ENCODE measurements around the gene TNFSF11.
A peak's percentile ranks its signal among the peaks of the same experiment; 100 is the strongest.
"Not testable (repeated sequence)": the region's sequence is repeated elsewhere in the genome, so short reads cannot be mapped to it uniquely, and the experiment has no call there.

The TNFSF11 gene

DNA sequence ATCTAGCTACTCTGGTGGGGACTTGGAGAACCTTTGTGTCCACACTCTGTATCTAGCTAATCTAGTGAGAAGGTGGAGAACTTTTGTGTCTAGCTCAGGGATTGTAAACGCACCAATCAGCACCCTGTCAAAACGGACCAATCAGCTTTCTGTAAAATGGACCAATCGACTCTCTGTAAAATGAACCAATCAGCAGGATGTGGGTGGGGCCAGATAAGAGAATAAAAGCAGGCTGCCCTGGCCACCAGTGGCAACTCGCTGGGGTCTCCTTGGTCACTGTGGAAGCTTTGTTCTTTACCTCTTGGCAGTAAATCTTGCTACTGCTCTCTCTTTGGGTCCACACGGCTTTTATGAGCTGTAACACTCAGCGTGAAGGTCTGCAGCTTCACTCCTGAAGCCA, 13.6 kb upstream of the TNFSF11 start:
- not testable (repeated sequence) for DNase-seq (ENCODE audit: low read depth, low spot score)

DNA sequence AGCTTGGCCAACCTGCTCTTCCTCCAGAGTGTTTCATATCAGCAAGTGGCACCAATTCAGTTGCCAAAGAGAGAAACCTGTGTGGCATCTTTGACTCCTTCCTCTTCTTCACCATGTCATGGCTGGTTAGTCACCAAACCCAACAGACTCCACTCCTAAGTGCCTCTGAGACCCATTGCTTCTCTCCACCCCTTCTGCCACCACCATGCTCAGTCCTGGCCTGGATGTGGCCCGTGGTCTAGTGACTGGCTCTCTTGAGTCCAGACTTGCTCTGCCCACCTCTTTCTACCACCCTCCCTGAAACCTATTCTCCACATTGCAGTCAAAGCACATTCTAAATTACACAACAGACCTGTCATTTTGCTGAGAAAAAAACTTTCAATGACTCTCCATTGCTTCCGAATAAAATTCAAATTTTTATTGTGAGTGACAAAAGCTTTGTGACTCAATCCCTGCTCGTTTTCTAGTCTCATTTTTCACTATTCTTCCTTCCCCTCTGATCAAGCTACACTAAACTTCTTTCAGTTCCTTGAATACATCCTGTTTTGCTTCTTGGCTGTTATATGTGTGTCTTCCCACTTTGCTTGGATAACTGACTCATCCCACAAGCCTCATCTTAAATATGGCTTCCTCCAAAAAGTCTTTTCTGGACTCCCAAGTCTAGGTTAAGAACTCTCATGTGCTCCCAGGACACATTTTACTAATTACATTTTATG, 12.0 kb upstream of the TNFSF11 start:
- DNase-seq (ENCODE audit: low read depth, low spot score), result no peak

DNA sequence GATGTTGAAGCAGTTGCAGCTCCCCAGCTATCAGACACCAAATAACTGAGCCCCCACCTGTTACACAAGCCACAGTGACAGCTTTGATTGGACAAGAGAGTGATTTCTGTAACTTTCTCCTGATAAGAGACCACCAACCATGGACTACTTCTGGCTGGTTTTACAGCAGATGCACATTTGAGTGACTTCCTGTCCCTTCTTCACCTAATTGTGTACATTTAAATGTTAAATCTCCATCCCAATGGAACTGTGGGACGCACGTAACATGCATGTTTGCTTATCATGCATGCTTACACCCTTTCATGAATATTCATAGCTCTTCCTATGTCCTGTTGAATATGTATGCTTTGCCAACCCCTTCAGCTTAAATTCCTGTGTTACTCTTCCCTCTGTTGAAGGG, 6.0 kb upstream of the TNFSF11 start:
- no peak for DNase-seq (ENCODE audit: low read depth, low spot score)

DNA sequence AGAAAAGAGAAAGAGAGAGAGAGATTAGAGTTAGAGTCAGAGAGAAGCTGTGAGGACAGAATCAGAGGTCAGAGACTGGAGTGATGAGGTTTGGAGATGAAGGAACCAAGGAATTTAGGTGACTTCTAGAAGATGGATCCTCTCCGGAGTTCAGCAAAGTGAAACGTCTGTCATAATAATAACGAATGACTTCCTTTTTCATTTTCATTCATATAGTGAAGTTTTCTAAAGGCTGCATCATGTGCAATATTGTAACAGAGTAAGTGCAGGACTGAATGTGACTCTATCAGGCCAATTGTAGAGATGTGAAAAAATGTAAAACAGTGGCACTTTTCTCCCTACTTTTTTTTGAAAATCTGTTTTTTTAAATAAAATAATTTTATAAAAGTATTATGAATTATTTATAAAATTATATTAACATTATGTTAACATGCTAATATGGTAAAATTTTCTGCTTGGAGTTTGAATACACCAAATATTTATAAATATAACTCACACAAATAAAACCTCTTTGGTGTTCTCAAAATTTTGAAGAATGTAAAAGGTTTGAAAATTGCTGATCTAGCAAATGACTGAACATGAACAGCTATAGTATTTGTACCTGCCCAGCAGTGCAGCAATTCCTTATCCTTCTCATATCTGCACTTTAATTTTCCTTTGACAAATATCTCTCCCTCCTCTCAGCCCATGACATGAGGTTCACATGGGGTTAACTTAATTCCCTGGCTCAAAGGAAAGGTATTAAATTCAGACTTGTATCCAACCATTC, 4.2 kb upstream of the TNFSF11 start:
- DNase-seq (ENCODE audit: low read depth, low spot score), result no peak

DNA sequence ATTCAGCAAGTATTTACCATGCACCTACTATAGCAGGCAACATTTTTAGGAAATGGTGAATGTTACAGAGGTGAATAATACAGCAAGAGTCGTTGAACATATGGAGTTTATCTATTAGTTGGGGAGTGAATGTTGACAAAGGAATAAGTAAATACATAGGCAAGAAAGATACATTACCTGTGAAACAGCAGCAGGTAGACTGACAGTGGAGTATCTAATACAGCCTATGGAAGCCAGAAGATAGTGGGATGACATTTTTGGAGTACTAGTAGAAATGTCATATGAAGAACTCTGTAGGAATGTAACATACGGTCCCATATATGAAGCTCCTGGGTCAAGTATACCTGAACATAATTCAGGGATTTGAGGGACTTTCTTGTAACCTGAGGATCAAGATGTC, 2.1 kb upstream of the TNFSF11 start:
- DNase-seq (ENCODE audit: low read depth, low spot score), result no peak

DNA sequence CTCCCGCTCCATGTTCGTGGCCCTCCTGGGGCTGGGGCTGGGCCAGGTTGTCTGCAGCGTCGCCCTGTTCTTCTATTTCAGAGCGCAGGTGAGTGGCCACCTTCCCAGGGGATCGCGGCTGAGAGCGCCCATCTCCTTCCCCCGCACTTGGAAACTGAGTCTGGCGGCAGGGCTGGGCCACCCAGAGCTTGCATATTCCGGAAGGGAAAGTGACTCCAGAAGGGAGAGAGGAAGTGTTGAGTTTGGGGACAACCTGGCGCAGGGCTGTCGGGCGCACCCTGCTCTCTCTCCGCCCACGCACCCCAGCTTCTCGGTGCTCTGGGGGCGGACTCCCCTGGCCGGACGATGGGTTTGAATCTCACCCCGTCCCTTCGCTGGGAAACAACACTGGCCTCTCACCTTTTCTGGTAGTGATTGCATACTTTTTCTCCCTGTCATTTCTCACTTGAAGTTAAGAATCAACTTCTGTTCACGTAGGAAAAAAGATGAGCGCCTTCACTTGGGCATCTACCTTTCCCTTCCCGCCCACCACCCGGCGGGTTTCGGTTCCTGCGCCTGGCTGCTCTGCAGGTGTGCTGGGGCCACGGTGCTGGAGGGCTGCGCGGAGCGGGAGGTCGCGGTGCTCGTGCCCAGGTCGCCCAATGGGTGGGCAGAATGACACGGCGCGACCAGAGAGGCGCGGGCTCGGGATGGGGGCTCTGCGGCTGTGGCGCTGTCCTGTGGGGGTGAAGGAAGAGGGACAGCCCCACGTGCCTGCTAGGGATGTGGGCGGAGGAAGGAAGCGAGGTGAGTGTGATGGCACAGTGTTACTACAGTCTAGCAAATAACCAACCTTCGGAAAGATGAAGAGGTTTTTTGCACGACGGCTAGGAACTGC, 721 bp downstream of the TNFSF11 start:
- DNase-seq (ENCODE audit: low read depth, low spot score), result peak; percentile 26

DNA sequence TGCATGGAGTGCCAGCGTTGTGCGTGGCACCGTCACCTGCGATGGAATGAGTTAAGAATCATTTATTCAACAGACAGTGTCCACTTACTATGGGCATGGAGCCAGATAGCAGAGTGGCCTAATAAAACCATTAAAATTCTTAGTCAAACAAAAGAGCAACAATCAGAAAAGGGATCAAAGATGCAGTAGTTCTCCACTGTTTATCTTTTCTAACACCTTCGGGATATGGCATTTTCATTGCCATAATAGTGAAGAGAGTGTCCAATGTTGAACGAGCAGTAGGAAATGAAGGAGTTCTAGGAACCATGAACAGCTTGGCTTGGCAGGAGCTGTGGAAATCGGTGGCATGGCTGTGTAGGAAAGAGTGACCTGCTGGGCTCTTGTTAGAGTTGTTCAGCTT, 2.0 kb downstream of the TNFSF11 start:
- no peak for DNase-seq (ENCODE audit: low read depth, low spot score)

DNA sequence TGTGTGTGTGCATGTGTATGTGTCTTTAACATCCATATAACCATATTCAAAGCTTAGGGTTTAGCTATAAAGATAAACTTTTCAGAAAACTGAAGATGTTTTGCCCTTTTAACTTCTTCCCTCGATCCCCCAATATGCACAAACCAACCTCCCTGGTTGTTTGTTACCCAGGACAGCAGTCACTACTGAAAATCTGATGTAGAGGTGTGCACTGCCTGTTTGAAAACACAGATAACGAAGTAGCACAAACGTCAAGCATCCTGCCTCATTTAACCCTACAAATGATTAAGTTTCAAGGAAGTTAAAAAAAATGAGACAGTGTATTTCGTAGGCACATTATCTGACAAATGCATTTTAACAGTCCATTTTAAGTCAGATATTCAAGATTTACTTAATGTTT, 3.6 kb downstream of the TNFSF11 start:
- no peak for DNase-seq (ENCODE audit: low read depth, low spot score)

DNA sequence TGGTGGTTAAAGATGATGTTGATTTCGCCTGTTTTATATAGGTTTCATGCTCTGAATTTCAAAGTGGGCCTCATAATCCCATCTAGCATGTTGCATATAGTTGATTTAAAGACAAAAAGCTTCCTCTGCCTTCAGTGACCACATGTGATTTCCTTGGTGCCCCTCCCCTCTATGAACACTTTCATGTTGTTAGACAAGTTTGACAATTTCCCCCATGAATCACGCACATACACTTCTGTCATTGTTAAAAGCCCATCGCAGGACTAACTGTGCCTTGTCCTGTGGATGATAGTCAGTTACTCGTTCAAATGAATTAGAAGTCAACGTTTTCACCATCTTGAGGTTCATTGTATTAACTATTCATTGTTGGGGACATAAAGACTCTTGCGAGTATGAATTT, 6.7 kb downstream of the TNFSF11 start:
- no peak for DNase-seq (ENCODE audit: low read depth, low spot score)

DNA sequence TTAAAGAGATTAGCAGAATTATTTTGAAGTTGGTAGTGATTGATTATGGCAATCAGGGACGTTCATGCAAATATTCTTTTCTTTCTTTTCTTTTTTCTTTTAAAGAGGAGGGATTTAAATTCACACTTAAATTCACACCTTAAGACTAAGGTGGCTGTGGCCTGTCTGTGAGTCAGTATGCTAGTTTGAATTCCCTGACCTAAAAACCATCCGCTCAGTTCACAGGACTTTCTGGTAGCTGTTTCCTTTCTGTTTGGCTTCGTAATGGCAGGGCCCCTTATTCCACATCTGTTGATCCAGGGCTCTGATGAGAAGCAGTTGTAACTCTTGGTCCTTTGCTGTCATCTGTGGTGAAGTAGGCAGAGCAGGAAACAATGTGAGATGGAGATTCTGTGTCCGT, 7.5 kb downstream of the TNFSF11 start:
- DNase-seq (ENCODE audit: low read depth, low spot score), result no peak

DNA sequence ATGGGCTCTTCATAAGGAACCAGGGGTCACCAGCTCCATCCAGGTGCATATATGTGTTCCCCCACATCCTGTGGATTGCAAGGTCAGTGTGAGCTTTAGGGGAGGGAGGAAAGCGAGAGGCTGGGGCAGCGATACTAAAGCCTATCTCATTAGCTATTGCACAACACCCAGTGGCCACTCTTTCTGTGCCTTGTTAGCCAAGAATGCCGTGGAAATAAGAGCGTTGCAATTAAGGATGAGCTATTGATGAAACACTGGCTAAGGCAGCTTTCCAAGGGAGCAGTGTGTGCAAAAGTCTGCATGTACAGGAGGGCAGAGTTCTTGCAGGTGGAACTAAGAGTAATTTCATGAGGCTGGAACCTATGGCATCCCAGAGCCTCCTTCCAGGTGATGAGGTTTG, 17.6 kb downstream of the TNFSF11 start:
- DNase-seq (ENCODE audit: low read depth, low spot score), result no peak

DNA sequence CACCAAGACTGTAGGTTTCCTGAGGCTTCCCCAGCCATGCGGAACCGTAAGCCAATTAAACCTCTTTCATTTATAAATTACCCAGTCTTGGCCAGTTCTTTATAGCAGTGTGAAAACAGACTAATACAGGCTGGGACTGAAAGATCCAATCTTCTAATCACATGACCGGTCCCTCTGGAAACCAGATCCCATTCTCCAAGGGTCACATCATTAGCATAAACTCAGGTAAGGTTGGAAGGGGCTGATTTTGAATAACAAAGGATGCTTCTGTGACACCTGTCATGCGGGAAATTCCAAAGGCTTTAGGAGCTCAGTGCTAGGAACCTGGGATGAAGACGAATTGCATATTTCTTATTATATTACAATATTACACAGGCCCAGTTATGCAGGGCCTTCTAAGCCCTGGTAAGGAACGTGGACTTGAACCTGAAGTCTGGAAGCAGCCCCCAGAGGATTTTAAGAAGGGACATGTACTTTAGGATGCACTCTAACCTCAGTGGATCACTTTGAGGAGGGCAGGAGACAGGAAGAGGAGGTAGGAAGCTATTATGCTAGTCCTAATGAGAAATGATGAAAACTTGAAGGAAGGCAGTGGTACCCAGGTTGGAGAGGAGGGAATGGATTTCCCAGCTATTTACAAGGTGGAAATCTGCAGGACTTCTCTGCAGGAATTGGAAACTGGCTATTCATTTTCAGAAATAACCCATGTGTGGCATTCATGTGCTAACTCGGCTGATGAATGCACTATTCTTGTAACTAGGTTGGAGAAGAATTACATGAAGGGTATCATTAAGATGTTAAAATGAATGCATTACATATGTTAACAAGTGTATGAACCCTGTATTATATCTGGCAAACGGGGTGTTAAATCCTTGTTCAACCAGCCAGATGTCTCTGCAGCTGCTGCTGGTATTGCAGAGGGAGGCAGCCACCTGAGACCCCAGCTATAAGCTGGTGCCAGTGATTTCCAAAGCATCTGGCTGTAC, 19.3 kb downstream of the TNFSF11 start:
- no peak for DNase-seq (ENCODE audit: low read depth, low spot score)

DNA sequence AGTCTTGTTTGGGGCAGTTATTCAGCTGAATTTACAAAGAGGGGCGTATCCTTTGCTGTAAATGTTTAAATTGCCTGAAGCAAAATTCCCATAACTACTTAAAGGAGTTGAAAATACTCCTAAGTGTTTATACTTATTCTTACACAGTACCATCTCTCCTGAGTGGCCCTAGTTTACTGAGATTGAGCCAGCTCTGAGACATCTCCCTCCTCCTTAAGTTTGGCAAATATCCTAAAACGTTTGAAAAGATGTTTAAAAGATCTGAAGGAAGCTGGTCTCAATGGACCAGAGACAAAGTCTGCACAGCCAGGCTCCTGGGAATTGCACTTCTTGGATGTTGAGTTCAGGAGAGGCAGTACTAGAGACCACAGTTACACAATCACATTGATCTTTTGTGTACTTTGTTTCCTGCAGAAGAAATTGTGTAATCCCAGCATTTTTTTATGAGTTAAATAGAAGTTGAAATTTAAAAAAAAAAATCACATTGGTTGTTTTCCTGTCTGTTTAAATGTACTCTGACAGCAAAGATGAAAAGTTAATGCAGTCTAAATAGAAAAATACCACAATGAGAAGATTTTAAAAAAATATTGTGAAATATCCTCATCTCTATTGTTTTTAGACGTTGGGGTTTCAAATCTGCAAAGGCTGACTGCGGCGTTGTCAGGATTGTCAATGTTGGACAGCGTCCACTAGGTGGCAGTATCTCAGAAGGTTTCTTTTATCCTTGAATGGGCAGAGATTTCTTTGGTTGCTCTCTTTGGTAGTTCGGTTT, 20.7 kb downstream of the TNFSF11 start:
- no peak for DNase-seq (ENCODE audit: low read depth, low spot score)

DNA sequence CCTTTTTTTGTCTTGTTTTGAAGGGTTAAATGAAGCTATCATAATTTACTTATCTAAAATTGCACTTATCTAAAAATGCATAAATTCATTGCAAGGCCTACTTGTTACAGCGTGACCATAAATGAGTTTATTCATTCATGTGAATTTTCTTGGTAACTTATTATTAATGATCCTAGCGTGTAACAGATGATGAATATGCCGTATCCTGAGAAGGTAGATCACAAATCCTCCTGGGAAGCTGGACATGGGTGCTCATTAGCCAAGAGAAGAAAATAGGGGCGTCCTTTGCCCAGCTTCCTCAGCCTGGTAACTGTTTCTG, 21.3 kb downstream of the TNFSF11 start:
- no peak for DNase-seq (ENCODE audit: low read depth, low spot score)

DNA sequence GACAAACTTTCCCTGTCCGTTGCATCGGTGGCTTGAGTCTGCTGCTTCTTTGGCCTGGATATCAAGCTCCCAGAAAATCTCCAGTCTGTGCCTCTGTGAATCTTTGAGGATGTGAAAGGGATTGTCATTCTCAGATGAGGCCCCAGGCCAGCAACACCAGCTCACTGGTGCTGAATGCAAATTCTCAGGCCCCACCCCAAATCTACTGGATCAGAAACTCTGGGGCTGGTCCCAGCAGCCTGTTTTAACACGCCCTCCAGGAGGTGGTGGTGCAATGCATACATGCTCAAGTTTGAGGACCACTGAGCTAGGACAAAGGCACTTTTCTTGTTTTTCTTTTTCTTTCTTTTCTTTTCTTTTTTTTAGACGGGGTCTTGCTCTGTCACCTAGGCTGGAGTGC, 23.6 kb downstream of the TNFSF11 start:
- DNase-seq (ENCODE audit: low read depth, low spot score), result no peak

DNA sequence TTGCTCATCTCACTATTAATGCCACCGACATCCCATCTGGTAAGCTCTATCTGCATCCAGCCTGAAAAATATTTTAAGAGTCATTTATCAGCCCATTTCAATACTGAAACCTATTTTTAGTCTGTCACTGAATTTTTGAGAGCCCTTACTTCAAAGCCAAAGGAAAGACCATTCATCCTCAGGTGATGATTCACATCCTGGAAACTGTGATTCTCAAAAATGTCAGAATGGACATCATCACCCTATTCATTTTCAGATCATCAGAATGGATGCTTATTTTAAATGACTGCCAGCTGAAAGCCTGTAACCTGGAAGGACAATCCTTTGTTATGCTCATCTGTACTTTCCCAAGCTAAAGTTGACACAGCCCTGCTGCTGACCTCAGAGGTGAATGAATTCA, 27.0 kb downstream of the TNFSF11 start:
- no peak for DNase-seq (ENCODE audit: low read depth, low spot score)

DNA sequence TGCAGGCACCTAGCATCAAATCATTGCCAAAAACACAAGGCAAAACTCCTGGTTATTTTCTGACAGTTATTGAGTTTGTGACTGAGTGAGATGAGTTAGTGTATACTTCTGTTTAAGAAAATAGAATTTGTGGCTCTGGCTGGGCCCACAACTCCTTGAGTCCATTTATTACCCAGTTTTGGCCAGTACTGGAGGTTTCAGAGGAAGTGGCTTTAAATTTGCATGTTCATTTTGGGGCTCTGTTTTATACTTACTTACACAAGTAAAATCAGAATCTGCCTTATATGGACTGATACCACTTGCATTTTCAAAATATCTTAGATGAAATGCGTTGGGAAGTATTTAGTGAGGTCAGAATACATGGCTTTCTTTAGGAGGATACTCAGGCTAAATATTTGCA, 29.0 kb downstream of the TNFSF11 start:
- DNase-seq (ENCODE audit: low read depth, low spot score), result no peak

DNA sequence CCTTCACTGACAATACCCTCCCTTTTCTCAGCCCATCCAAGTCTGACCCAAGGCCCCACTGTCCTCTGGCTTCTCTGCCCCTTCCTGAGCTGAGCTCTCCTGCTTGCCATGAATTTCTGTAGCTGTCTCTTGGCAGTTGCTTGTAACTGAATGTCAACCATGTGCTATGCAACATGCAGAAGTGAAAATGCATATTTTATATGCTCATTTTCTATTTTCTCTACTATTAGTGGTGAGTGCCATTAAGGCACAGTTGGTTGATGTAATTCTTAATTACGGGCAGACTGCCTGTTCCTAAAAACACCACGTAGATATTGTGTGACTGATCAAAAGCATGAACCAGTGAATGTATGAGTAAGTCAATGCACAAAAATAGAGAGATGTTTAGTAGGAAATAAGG, 29.6 kb downstream of the TNFSF11 start:
- DNase-seq (ENCODE audit: low read depth, low spot score), result no peak

DNA sequence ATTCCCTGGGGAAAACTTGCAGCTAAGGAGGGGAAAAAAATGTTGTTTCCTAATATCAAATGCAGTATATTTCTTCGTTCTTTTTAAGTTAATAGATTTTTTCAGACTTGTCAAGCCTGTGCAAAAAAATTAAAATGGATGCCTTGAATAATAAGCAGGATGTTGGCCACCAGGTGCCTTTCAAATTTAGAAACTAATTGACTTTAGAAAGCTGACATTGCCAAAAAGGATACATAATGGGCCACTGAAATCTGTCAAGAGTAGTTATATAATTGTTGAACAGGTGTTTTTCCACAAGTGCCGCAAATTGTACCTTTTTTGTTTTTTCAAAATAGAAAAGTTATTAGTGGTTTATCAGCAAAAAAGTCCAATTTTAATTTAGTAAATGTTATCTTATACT, 33.6 kb downstream of the TNFSF11 start:
- DNase-seq (ENCODE audit: low read depth, low spot score), result no peak

DNA sequence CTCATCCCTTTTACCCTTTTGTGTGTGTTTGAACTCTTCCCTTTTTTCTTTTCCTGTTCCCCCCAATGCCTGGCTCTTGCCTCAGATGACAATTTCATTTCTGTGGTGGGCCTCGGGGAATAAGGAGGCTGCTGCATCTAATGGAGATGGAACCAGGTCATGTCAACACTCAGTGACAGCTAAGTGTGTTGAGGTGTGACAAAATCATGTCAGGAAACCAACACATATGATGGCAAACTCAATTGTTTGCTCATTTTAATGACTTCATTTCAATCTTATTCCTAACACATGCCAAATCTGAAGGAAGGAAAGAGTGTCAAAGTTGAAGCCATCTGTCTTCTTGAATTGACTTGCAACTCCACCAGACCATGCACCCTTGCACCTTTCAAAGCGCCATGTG, 36.7 kb downstream of the TNFSF11 start:
- no peak for DNase-seq (ENCODE audit: low read depth, low spot score)
